Right kidney (tissue), 1 donor: ENCODE data around the gene C1QC.

Source experiments
- DNase-seq: peaks from one replicate; pipeline ENCODE4 v3.0.0-alpha.2; 2016

The C1QC gene

GRCh38 chr1:22616571-22616970, 26.9 kb upstream of the C1QC start:
- no peak for DNase-seq

GRCh38 chr1:22618056-22618455, 25.4 kb upstream of the C1QC start:
- DNase-seq, result no peak

- no peak for DNase-seq
Observed at GRCh38 chr1:22619252-22619651, 24.2 kb upstream of the C1QC start.

- no peak for DNase-seq
Observed at GRCh38 chr1:22619798-22620197, 23.6 kb upstream of the C1QC start.

- DNase-seq, result no peak
Observed at GRCh38 chr1:22621761-22622160, 21.7 kb upstream of the C1QC start.

GRCh38 chr1:22625262-22625925, 18.0 kb upstream of the C1QC start:
- DNase-seq, result no peak

GRCh38 chr1:22626237-22627157, 16.9 kb upstream of the C1QC start:
- no peak for DNase-seq

- DNase-seq, result no peak
Observed at GRCh38 chr1:22627331-22627730, 16.1 kb upstream of the C1QC start.

GRCh38 chr1:22628698-22629444, 14.6 kb upstream of the C1QC start:
- DNase-seq, result no peak

- no peak for DNase-seq
Observed at GRCh38 chr1:22629886-22630285, 13.5 kb upstream of the C1QC start.

GRCh38 chr1:22633697-22634463, 9.6 kb upstream of the C1QC start:
- DNase-seq, result no peak

- DNase-seq, result no peak
Observed at GRCh38 chr1:22635436-22635835, 8.0 kb upstream of the C1QC start.

- DNase-seq, result no peak
Observed at GRCh38 chr1:22636353-22636752, 7.1 kb upstream of the C1QC start, which contains the start of gene C1QA. C1QA (plus strand) TSS chr1:22636628; CDS start chr1:22637617, 989 bp downstream.

- no peak for DNase-seq
Observed at GRCh38 chr1:22636927-22637326, 6.5 kb upstream of the C1QC start.

- DNase-seq, result no peak
Observed at GRCh38 chr1:22637907-22638445, 5.5 kb upstream of the C1QC start.

- no peak for DNase-seq
Observed at GRCh38 chr1:22638476-22639234, 4.8 kb upstream of the C1QC start.

- DNase-seq, result no peak
Observed at GRCh38 chr1:22639286-22639685, 4.1 kb upstream of the C1QC start.

- DNase-seq, result no peak
Observed at GRCh38 chr1:22641247-22641646, 2.2 kb upstream of the C1QC start.

GRCh38 chr1:22641906-22642636, 1.4 kb upstream of the C1QC start:
- peak; percentile 65 for DNase-seq

- DNase-seq, result no peak
Observed at GRCh38 chr1:22643928-22644327, 495 bp downstream of the C1QC start.
